Lower leg skin (tissue), 3 donors: ENCODE measurements around the gene NRDC.

Experiments used
- POLR2A ChIP-seq, 2 donors: fragments of 450-650 bp; IDR thresholded peaks; one replicate each; pipeline ENCODE4 v1.6.1; 2016 to 2017; ENCODE audit warnings: antibody characterized with exemption in 2 of 2, mild to moderate bottlenecking in 1 of 2, moderate library complexity in 1 of 2
- TF ChIP-seq, protein P1 (sequence below), 3 donors: fragments of 450-650 bp; IDR thresholded peaks; one replicate each; pipeline ENCODE4 v1.5.1; 2016; ENCODE audit warnings: antibody characterized with exemption in 3 of 3, mild to moderate bottlenecking in 3 of 3, moderate library complexity in 2 of 3

- no peak for TF ChIP-seq POLR2A (IDR thresholded peaks at IDR 0.05)
- TF ChIP-seq, protein P1, sequence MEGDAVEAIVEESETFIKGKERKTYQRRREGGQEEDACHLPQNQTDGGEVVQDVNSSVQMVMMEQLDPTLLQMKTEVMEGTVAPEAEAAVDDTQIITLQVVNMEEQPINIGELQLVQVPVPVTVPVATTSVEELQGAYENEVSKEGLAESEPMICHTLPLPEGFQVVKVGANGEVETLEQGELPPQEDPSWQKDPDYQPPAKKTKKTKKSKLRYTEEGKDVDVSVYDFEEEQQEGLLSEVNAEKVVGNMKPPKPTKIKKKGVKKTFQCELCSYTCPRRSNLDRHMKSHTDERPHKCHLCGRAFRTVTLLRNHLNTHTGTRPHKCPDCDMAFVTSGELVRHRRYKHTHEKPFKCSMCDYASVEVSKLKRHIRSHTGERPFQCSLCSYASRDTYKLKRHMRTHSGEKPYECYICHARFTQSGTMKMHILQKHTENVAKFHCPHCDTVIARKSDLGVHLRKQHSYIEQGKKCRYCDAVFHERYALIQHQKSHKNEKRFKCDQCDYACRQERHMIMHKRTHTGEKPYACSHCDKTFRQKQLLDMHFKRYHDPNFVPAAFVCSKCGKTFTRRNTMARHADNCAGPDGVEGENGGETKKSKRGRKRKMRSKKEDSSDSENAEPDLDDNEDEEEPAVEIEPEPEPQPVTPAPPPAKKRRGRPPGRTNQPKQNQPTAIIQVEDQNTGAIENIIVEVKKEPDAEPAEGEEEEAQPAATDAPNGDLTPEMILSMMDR (IDR thresholded peaks at IDR 0.05): no peak
Measured at GRCh38 chr1:51789342-51789741, 89.2 kb downstream of the NRDC start.
